Peyer's patch (tissue), 4 donors: ENCODE data around the gene ZNF778. TPM values are rescaled to one million over a fixed set of nuclear protein-coding genes. Genes with fewer than 3 reads are reported as not detected.

ENCODE experiments used
- DNase-seq, 3 donors: peaks; one replicate each; pipeline ENCODE4 v3.0.0-alpha.2; 2017 to 2019
- H3K27ac ChIP-seq, 4 donors: fragments of 200-600 bp; sonication (generic); one replicate each; pipeline ENCODE4 v1.5.1; 2016 to 2019
- H3K27me3 ChIP-seq, 2 donors: fragments of 200-600 bp; sonication (generic); one replicate each; pipeline ENCODE4 v1.5.1; 2019
- H3K36me3 ChIP-seq, 3 donors: fragments of 200-600 bp; sonication (generic); one replicate each; pipeline ENCODE4 v1.5.1; 2016 to 2019
- H3K4me1 ChIP-seq, 4 donors: fragments of 200-600 bp; sonication (generic); one replicate each; pipeline ENCODE4 v1.5.1; 2016 to 2019
- H3K4me3 ChIP-seq, 4 donors: fragments of 200-600 bp; sonication (generic); 1 replicate in 3 of 4; 2 replicates in 1 of 4; pipeline ENCODE4 v1.5.1; 2016 to 2019; ENCODE audit warnings: mild to moderate bottlenecking in 1 of 4
- H3K9me3 ChIP-seq, 4 donors: fragments of 200-600 bp; sonication (generic); one replicate each; pipeline ENCODE4 v1.5.1; 2016 to 2019; ENCODE audit warnings: mild to moderate bottlenecking in 1 of 4
- CTCF ChIP-seq, 6 experiments: fragments of 450-650 bp in 4 of 6; fragments of 200-600 bp in 2 of 6; sonication (generic) in 1 of 6; IDR thresholded peaks; one replicate each; pipeline ENCODE4 v1.5.1; 2017 to 2019; ENCODE audit warnings: antibody characterized with exemption in 6 of 6, mild to moderate bottlenecking in 3 of 6, moderate library complexity in 1 of 6
- POLR2A ChIP-seq, 2 donors: fragments of 450-650 bp; IDR thresholded peaks; one replicate each; pipeline ENCODE4 v1.5.1; 2017; ENCODE audit warnings: antibody characterized with exemption in 2 of 2, mild to moderate bottlenecking in 2 of 2, moderate library complexity in 2 of 2
- total RNA-seq, 4 donors: library from RNA; depleted of rRNA; stranded (reverse); fragments of >200 nt; gene quantifications; one replicate each; pipeline ENCODE4 v1.1.0, GENCODE V29; 2016

Gene ZNF778
- total RNA-seq, 4 donors from 2014 or later = 4.1 to 16.9 (median 10.7) TPM

DNA sequence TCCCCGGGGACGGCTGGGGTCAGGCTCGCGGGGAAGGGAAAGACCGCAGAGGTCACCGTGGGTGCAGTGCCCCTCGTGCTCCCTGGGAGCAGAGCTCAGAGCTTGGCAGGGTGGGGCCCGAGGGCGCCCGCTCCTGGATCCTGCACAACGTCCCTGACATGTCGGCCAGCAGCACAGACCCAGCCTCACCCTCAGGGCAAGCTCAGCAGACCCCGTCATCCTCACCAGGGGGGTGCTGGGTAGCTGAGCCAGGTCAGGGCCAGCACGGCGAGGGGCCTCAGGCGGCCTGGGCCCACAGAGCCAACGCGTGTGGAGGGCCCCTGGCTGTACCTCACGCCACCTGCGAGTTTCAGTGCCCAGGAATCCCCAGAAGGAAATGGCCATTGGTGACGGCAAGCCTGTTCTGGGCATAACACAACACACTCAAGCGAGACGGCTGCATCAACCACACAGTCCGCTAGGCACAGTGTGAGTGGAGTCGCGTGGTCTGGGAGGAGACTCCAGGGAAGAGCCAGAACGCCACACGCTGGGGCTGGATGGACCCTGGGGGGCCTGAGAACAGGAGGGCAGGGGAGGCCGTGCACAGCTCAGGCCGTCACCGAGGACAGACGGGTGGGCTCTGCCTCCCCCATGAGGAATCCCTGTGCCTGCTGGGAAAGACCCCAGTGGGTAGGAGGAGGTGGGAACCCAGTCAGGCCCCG is 60.3 kb downstream of the ZNF778 start:
- Histone ChIP-seq H3K36me3 (peaks cover 0 to 91% (median 0%) of the 10 kb centered on the region in 3 donors), H3K27me3 (no peaks in the 10 kb centered on the region), H3K9me3 (no peaks in the 10 kb centered on the region), H3K27ac (no peak overlapping the region), H3K4me3 (no peak overlapping the region), H3K4me1 (peaks cover 0 to 9% (median 0%) of the 10 kb centered on the region in 4 donors)
- no peak for DNase-seq
- TF ChIP-seq POLR2A (IDR thresholded peaks at IDR 0.05) (no peak), CTCF (IDR thresholded peaks at IDR 0.05) (no peak)

GRCh38 chr16:89278441-89279240 is 61.1 kb downstream of the ZNF778 start:
- DNase-seq = no peak
- Histone ChIP-seq H3K4me3 (no peak overlapping the region), H3K9me3 (no peaks in the 10 kb centered on the region), H3K27me3 (no peaks in the 10 kb centered on the region), H3K36me3 (peaks cover 0 to 91% (median 0%) of the 10 kb centered on the region in 3 donors), H3K4me1 (peaks cover 0 to 9% (median 0%) of the 10 kb centered on the region in 4 donors), H3K27ac (no peak overlapping the region)
- no peak for TF ChIP-seq POLR2A (IDR thresholded peaks at IDR 0.05)
- no peak for TF ChIP-seq CTCF (IDR thresholded peaks at IDR 0.05)

DNA sequence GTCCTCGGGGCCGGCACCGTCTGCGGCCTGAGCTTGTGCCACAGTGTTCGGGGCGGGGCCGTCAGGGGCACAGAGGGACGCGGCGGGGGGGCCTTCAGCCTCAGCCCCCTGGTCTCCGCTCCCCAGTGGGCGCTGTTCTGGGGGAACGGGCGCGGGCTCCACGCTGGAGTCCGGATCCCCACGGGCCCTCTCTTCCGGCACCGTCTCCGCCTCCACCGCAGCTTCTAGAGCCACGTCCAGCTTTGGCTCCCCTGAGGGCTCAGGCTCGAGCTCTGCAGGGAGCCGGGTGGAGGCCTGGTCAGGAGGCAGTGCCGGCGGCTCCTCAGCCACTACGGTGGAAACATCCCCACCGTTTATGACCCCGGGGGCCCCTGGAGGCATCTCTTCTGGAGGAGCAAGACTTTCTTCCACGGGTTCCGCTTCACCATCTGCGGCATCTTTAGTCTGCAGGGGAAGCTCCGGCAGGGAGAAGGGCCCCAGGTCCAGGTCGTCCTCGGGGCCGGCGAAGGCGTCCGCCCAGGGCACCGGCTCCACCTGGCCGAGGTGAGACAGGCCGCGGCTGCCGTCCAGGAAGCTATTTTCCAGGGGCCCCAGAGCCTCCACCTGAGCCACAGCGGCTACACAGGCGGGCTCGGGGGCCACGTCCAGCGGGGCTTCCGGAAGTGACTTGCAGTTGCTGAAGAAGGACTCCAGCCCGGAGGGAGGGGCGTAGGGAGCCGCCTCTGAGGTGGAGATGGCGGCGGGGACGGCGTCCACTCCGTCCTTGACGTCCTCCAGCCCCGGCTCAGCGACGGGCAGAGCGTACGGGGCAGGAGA is 62.4 kb downstream of the ZNF778 start:
- no peak overlapping the region for H3K4me3 ChIP-seq
- H3K27ac ChIP-seq = no peak overlapping the region
- no peaks in the 10 kb centered on the region for H3K27me3 ChIP-seq
- DNase-seq = no peak
- no peaks in the 10 kb centered on the region for H3K9me3 ChIP-seq
- TF ChIP-seq POLR2A (IDR thresholded peaks at IDR 0.05) (no peak), CTCF (IDR thresholded peaks at IDR 0.05) (no peak)
- H3K4me1 ChIP-seq = peaks cover 0 to 8% (median 0%) of the 10 kb centered on the region in 4 donors
- H3K36me3 ChIP-seq = peaks cover 0 to 90% (median 0%) of the 10 kb centered on the region in 3 donors

GRCh38 chr16:89280546-89281188 is 63.2 kb downstream of the ZNF778 start:
- Histone ChIP-seq H3K27ac (no peak overlapping the region), H3K4me3 (no peak overlapping the region), H3K4me1 (no peaks in the 10 kb centered on the region), H3K36me3 (peaks cover 0 to 90% (median 0%) of the 10 kb centered on the region in 3 donors), H3K27me3 (no peaks in the 10 kb centered on the region), H3K9me3 (no peaks in the 10 kb centered on the region)
- no peak for TF ChIP-seq POLR2A (IDR thresholded peaks at IDR 0.05)
- no peak for TF ChIP-seq CTCF (IDR thresholded peaks at IDR 0.05)
- no peak for DNase-seq

DNA sequence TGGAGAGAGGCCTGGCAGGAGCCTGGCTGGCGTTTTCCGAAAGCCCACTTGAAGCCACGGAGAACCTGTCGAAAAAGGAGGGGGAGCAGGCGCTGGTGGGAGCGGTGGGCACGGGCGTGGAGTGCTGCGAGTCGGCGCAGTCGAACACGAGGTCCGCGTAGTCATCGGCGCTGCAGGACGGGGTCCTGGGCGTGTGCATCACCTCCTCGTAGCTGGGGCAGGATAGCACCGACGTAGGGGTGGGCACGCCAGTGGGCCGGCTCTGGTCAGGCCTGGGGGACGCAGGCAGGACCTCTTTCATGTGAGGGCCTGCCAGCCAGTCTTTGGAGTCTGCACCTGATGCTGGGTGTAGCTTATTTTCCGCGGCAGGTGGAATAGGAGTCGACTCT is 63.7 kb downstream of the ZNF778 start:
- no peak overlapping the region for H3K4me3 ChIP-seq
- no peak overlapping the region for H3K27ac ChIP-seq
- H3K36me3 ChIP-seq = peaks cover 0 to 90% (median 3%) of the 10 kb centered on the region in 3 donors
- H3K27me3 ChIP-seq = no peaks in the 10 kb centered on the region
- no peaks in the 10 kb centered on the region for H3K9me3 ChIP-seq
- H3K4me1 ChIP-seq = no peaks in the 10 kb centered on the region
- no peak for DNase-seq
- TF ChIP-seq CTCF (IDR thresholded peaks at IDR 0.05) (no peak), POLR2A (IDR thresholded peaks at IDR 0.05) (no peak)
